Peyer's patch (tissue), 4 donors: Measurements from ENCODE around the gene MB21D2.

Experiments used
- POLR2A ChIP-seq, 2 donors: fragments of 450-650 bp; IDR thresholded peaks; one replicate each; pipeline ENCODE4 v1.5.1; 2017; ENCODE audit warnings: antibody characterized with exemption in 2 of 2, mild to moderate bottlenecking in 2 of 2, moderate library complexity in 2 of 2
- TF ChIP-seq, protein P1 (sequence below), 6 experiments: fragments of 450-650 bp in 4 of 6; fragments of 200-600 bp in 2 of 6; sonication (generic) in 1 of 6; IDR thresholded peaks; one replicate each; pipeline ENCODE4 v1.5.1; 2017 to 2019; ENCODE audit warnings: antibody characterized with exemption in 6 of 6, mild to moderate bottlenecking in 3 of 6, moderate library complexity in 1 of 6

DNA sequence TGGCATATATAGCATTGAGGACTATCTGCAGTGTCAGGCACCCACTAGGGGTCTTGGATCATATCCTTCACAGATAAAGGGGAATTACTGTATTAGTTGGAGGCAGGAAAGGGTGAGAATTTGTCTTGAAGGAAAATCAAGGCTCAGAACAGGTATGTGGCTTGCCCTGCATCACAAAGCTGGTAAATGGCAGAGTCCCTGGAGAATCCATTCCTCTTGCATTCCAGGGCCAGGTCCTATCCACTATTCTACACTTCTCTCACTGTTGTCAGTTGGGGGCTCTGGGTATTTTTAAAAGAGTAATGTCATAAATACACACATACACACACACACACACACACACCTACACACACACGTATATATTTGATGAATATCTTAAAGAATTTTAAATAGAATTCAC lies 170.5 kb downstream of the MB21D2 start:
- TF ChIP-seq, protein P1, sequence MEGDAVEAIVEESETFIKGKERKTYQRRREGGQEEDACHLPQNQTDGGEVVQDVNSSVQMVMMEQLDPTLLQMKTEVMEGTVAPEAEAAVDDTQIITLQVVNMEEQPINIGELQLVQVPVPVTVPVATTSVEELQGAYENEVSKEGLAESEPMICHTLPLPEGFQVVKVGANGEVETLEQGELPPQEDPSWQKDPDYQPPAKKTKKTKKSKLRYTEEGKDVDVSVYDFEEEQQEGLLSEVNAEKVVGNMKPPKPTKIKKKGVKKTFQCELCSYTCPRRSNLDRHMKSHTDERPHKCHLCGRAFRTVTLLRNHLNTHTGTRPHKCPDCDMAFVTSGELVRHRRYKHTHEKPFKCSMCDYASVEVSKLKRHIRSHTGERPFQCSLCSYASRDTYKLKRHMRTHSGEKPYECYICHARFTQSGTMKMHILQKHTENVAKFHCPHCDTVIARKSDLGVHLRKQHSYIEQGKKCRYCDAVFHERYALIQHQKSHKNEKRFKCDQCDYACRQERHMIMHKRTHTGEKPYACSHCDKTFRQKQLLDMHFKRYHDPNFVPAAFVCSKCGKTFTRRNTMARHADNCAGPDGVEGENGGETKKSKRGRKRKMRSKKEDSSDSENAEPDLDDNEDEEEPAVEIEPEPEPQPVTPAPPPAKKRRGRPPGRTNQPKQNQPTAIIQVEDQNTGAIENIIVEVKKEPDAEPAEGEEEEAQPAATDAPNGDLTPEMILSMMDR (IDR thresholded peaks at IDR 0.05): no peak
- TF ChIP-seq POLR2A (IDR thresholded peaks at IDR 0.05): no peak
